DMS114 treated with DMSO at 0.1 percent for 48 hours (cell line): Measurements from ENCODE around the gene EIF5AL1.
"Not testable (repeated sequence)": the region's sequence is repeated elsewhere in the genome, so short reads cannot be mapped to it uniquely, and the experiment has no call there.

Experiments used
- DNase-seq: peaks from one replicate; lab custom pipeline; 2025; ENCODE audit not compliant: unreplicated experiment; lab: John Stamatoyannopoulos, UW

Gene EIF5AL1

DNA sequence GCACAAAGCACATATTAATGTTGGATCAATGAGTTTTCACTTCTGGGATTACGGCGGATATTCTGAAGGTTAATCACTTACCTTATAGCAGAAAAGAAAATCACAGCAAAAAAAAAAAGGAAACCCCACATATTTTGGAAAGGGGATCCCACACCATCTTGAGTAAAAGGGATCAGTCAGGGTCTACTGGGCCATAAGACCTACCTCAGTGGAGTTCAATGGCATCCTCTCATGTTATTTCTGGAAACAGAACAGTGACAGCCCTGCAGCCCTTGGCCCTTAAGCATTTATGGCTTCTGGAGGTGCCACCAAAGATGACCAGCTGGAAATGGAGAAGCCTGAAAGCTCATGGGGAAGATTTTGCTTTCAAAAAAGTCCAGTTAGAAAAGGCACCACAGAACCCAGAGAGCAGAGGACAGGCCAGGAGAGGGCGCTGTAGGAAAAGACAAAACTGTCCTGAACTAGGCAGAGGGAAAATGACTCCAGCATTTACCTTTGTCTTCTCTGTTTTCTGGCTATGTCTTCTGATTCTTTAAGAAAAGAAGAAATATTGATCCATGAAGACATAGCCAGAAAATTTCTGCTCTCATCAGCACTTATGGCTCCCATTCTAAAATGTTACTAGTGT lies 2.9 kb upstream of the EIF5AL1 start:
- not testable (repeated sequence) for DNase-seq

DNA sequence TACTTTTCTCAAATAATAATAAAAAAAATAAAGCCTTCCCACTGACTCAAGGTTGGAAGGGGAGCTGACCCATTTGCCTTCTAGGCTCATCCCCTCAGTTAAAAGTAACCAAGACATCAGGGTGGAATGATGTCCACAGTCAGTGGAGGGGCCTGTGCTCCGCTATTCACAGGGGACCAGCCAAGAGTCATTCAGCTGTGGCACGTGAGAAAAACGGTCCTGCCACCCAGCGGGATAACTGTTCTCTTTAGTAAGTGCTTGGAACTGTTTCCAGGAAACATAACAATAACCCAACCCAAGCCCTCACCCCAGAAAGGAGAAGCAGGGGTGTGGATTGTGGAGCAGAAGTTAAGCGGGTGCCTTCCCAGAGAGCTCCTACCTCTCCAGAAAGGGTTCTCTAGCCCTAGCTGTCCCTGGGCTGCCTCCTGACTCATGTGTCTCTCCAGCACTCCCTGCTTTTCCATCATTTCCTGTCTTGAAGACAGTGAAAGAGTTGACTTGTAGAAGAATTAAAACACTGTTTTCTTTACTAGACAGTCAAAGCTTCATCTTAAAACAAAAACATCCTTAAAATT lies 2.3 kb upstream of the EIF5AL1 start:
- not testable (repeated sequence) for DNase-seq

DNA sequence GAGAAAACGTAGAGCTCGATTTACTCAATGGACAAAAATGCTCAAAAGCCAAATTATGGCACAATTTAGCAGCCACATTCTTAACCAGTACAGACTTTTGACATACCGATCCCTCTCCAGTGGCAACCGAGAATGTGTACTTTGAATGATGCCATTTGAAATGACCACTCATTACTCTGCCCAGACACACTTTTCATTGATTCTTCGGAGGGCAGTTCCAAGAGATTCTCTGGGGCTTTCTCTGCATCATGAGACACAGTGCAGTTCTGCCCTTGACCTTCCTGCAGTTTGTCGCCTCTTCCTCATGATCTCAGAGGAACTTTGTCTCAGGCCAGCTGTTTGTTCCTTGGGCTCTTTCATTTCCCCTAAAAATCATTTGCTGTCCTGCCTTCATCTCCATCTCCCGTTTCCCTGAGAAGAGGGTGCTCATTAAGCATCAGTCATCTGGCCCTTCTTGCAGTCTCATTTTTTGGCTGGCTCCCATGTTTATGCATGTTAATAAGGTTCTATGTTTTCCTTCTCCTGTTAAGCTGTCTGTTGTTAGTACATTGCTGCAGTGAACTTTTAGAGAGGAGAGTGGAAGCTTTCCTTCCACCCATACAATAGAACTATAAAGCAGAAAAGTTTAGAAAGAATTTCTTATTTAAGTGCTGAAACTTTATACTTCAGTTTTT lies 4.3 kb downstream of the EIF5AL1 start:
- not testable (repeated sequence) for DNase-seq

DNA sequence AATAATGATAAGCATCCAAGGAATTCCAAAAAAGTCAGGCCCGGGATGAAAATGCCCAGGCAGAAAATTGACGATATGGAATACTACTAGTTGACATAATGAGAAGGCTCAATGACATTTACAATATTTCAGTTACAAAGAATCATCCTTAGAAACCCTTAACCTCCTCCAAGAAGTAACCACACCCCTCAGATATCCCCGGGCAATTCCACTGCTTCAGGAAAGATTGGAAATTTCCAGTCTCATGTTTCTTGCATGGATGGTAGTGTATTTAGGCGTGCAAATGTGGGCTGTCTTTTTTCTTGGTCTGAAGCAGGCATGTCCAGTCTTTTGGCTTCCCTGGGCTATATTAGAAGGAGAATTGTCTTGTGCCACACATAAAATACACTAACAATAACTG lies 5.2 kb downstream of the EIF5AL1 start:
- DNase-seq, result not testable (repeated sequence)

DNA sequence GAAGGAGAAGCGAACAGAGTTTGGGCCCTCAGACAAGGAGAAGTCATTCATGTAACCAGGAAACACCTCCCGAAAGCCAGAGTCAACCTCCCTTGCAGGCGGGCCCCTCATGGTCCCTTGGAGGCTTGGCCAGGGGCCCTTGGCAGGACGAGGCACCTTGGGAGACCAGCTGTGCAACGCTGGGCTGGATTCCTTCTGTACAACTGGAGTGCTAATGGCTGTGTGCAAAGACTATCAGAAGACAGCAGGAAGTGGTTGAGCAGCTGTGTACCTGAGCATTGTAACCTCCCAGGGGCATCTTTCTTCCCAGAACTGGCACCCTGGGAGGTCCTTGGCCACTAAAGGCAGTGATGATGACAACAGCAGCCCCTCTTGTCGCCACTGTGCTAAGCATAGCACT lies 9.4 kb downstream of the EIF5AL1 start:
- DNase-seq, result not testable (repeated sequence)

DNA sequence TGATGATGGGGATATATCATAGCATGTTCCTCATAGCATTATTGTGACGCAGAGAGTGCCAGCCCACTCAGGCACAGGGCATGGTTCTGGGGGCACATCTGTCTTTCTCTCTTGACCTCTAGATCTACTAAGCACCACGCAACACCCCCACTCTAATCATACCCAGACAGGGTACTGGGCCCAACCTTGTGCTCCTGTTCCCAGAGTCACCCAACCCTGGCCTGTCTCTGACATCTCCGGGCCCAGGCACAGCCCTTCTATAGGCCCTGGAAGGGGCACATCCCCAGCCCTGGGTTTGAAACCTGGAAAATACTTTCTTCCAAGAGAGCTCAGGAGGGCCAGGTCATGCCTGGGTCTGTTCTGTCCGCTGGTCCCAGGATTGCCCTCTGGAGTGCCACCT lies 10.1 kb downstream of the EIF5AL1 start:
- DNase-seq, result not testable (repeated sequence)

DNA sequence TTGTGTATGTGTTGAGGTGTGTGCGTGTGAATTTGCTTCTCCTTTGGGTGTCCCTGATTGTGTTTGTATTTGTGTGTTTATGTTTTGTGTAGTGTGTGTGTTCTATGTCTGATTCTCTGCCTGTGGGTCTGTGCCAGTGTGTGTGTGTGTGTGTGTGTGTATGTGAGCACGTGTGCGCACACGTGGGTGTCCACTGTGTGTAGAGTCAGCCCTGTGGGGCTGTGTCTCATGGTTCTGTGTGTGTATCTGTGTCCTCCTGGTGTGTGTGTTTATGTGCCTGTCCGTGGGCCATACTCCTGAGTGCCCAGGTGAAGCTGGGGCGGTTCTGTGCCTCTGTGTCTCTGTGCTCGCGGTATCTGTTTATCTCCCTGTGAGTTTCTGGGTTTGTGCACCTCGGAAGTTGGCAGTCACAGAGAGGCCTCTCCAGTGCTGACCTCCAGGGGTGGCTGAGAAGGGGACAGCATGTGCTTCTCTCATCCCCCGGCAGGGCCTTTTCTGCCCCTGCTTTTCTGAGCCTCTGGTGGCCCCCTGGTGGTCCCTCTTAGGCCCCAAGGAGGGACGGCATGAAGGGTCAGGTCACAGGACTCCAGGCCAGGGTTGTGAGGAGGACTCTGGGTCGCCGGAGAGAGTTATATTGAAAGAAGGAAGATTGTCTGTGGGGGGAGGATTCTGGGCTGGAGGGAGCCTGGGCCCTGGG lies 11.0 kb downstream of the EIF5AL1 start:
- not testable (repeated sequence) for DNase-seq

DNA sequence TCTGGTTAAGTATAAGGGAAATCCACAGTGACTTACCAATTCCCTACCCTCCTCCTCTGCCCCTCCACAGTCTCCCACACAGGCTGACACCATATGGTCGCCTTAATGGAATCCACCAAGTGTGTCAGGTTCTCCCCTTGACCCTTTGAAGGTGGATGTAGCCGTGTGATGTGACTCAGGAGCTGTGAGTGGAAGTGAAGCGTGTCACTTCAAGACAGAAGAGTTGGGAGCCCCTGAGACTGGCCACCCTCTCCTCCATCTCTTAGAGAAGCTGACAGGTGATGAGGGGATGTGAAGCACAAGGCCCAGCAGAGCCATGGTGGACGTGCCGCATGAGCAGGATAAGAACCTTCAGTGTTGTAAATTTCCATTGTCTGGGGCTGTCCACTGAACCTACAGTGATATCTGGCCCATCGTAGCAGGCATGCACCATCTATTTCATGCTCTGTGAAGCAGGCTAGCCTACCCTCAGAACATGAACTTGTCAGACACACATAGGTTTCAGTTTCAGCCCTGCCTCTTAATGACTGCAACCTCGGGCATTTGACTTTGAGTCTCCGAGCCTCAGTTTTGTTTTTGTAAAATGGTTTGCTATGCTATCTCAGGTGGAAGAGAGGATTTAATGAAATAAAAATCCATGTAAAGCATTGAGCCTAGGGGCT lies 12.8 kb downstream of the EIF5AL1 start:
- DNase-seq, result not testable (repeated sequence)

DNA sequence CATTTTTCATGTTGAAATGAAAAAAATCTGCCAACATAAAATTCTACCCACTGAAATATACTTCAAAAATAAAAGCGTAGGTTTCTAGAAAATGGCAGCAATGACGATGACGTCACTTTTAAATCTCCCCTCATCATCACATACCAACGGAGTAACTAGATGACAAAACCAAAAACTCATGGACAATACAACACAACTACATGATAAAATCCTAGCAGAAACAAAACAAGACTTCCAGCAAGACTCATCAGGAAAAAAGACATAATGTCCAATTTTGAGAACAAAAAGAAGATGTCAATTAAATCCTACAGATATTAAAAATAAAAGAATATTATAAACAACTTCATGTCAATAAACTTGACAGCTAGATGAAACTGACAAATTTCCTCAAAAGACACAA lies 15.9 kb downstream of the EIF5AL1 start:
- DNase-seq, result not testable (repeated sequence)

DNA sequence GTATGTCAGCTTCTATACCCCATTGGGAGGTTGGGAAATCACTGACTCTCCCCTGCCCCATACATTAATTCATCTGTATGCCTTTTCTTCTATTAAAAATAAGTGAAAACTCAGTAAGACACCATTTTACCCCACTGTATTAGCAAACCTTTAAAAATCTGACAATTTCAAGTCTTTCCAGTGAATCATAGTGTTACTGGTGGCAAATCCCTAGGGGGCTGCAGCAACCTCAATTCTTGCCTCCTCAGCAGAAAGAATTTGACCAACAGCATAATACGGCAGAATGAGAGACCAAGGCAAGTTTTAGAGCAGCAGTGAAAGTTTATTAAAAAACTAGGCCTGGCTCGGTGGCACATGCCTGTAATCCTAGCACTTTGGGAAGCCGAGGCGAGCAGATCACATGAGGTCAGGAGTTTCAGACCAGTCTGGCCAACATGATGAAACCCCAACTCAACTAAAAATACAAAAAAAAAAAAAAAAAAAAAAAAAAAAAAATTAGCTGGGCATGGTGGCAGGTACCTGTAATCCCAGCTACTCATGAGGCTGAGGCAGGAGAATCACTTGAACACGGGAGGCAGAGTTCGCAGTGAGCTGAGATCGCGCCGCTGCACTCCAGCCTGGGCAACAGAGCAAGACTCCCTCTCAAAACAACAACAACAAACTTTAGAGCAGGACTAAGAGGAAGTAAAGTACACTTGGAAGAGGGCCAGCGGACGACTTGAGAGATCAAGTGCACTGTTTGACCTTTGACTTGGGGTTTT lies 21.0 kb downstream of the EIF5AL1 start:
- DNase-seq, result not testable (repeated sequence)

DNA sequence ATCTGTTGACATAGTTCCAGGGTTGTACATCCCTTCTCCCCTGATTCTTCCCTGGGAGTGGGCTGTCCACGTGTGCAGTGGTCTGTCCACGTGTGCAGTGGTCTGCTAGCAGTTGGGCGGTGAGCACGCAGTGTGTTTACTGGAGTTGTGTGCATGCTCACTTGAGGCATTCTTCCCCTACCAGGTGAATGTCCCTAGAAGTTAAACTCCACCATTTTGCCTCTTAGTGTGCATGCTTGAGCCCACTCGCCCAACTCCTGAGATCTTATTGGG lies 21.5 kb downstream of the EIF5AL1 start:
- not testable (repeated sequence) for DNase-seq

DNA sequence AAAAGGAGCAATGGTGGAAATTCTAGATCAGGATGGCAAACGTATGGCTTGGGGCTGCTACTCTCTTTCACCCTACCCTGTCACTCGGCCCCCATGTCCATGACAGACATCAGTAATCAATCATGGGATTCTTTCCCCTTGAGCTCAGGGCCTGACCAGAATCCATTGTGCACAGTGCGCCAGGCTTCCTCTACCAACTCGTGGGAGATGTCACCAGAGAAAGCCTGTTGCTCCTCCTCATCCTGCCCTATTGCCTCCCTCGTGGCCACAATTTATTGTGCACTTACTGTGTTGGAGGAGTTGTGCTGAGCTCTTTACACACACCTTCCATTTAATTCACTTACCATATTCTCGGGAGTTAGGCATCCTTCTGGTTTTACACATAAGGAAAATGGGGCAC lies 26.0 kb downstream of the EIF5AL1 start:
- not testable (repeated sequence) for DNase-seq

DNA sequence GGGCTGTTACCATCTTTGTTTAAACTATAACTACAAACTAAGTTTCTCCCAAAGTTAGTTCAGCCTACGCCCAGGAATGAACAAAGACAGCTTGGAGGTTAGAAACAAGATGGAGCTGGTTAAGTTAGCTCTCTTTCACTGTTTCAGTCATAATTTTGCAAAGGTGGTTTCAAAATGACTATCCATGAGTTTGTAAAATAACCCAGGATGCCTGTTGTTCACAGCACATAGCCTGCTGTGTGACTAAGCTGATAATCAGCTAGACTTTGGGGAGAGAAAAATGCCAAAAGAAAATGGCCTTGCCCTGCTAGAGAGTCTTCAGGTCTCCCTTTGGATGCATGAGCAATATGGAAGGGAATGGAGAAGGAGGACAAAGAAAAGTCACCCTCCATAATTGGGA lies 28.6 kb downstream of the EIF5AL1 start:
- not testable (repeated sequence) for DNase-seq

DNA sequence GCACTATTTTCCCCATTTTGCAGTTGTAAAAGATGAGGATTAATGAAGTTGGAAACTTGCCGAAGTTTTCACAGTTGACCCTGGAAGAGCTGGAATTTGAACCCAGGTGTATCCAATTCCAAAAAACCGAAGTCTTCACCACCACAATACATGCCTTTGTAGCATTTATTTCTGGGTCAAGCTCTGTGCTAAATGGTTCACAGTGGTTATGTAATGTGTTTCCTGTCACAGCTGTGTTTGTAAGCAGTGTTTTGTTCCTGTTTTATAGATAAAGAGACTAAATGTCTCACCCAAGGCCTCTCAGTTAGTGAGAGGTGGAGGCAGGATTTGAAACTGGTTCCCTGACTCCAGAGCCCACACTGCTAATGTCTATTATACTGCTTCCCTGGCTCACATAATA lies 30.3 kb downstream of the EIF5AL1 start:
- DNase-seq, result no peak

DNA sequence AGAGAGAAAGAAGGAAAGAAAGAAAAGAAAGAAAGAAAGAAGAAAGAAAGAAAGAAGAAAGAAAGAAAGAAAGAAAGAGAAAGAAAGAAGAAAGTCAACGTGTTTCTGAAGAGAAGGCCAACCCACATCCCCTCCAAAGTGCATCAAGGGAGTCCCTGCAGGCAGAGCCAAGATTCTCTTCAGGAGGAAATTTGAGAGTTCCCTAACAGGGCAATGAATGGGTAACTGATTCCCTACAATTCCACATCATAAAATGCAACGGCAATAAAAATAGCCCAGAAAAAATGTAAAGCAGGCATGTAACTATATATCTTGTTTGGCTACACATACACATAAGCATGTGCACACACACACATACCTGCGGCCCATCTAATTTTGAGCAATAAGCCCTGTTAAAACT lies 32.1 kb downstream of the EIF5AL1 start:
- DNase-seq, result not testable (repeated sequence)

DNA sequence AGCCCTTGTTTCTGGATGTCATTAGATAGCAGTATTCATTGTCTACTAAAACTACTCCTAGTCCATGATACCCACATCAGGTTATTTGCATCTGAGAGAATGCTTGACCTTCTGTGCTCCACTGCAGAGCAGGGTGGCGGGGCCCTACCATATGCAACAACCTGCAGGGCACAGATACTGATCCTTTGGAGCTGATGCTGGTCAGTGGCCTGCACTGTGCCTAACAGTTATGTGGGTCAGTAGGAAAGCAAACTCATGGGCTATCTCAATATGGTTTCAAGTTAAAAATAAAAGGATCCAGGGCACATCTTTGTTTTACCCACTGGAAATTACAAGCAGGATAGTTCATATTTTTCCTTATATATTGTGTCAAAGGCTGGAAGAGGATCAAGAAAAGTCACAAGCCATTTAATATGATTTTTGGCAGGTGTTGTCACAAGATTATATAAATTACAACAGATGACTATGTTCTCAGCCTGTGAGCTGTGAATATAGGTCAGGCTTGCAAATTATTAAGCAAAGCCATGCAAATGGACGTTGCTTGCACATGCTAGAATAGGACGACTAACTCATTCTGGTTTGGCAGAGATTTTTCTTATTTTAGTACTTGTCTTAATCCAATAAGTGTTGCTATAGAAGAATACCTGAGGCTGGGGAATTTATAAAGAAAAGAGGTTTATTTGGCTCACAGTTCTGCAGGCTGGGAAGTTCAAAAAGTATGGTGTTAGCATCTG lies 32.8 kb downstream of the EIF5AL1 start:
- not testable (repeated sequence) for DNase-seq

DNA sequence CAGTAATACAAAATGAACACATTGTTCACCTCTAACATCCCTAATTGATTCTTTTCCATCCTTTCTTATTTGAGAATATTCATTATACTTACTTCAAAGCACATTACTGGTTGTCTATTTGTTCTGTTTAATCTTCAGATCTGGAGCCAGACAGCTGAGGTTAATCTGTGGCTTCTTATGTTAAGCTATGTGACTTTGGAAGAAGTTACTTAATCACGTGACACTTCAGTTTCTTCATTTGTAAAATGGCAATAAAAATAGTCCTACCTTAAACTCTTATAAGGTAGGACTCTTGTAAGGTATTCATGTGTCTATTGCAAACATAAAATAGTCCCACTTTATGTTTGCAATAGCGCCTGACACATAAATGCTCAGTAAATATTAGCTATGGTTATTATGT lies 34.8 kb downstream of the EIF5AL1 start:
- not testable (repeated sequence) for DNase-seq

DNA sequence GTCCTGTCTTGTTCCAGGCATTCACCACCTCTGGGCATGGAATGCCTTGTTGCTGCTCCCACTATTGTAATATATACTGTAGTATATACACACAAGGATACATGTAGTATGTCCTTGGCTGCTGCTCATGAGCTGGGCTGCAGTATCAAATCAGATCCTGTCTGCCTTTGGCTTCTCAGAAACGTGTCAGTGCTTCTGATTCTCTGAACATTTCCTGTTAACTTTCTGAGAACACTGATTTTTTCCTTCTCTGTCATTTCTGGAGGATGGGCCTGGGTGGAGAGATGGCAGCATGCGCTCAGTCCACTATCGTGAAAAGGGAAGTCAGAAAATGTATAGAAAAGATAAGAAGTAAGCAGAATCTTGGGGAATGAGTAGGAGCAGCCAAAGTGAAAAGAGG lies 35.6 kb downstream of the EIF5AL1 start:
- no peak for DNase-seq

DNA sequence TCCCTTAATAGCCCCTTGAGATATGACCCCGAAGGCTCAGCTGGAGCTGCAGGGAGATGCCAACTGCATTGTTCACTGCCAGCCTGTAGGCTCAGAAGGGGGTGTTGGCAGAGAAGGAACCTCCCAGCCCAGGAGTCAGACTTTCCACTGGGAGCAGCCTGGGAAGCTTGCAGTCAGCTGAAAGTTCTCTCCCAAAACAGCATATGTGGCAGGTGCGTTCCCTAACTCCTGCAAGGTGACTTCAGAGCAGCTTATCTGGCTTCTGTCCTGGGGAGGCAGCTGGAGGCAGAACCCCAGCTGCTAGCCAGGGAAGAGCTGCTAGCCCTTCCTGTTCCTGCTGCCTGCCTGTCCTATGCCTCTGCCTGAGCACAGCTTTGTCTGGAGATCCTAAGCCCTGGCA lies 39.8 kb downstream of the EIF5AL1 start:
- no peak for DNase-seq
